Measurements from ENCODE around the gene NADK2.

NADK2 gene

DNA sequence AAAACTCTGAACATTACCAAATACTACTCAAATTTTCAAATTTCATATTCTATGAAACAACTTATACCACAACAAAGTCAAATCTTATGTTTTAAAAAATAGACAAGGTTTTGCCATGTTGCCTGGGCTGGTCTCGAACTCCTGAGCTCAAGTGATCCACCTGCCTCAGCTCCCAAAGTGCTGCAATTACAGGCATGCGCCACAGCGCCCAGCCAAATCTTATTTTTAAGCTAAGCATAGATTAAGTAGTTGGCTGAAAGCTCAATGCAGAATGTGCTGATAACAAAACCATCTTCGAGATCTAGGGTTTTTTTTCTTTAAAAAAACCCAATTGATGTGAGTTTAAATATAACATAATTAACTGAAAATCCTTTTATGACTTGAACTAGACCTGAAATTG, 96.4 kb downstream of the NADK2 start:
- Histone ChIP-seq H3K36me3 (peaks cover 9% of the 10 kb centered on the region), H3K27me3 (ENCODE audit: insufficient read depth, low read depth, severe bottlenecking) (no peaks in the 10 kb centered on the region), H3K4me3 (ENCODE audit: low read depth, low read length) (no peak overlapping the region), H3K27ac (no peak overlapping the region), H3K9me3 (ENCODE audit: severe bottlenecking) (no peaks in the 10 kb centered on the region)
- no peak for DNase-seq
- TF ChIP-seq, protein P1, sequence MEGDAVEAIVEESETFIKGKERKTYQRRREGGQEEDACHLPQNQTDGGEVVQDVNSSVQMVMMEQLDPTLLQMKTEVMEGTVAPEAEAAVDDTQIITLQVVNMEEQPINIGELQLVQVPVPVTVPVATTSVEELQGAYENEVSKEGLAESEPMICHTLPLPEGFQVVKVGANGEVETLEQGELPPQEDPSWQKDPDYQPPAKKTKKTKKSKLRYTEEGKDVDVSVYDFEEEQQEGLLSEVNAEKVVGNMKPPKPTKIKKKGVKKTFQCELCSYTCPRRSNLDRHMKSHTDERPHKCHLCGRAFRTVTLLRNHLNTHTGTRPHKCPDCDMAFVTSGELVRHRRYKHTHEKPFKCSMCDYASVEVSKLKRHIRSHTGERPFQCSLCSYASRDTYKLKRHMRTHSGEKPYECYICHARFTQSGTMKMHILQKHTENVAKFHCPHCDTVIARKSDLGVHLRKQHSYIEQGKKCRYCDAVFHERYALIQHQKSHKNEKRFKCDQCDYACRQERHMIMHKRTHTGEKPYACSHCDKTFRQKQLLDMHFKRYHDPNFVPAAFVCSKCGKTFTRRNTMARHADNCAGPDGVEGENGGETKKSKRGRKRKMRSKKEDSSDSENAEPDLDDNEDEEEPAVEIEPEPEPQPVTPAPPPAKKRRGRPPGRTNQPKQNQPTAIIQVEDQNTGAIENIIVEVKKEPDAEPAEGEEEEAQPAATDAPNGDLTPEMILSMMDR (IDR thresholded peaks at IDR 0.05; ENCODE audit: low read depth, low read length) = no peak
